ENCODE results near the gene AGER. TPM values are rescaled to one million over a fixed set of nuclear protein-coding genes. Genes with fewer than 3 reads are reported as not detected.

Gene AGER
- total and polyA plus RNA-seq, 9 of the 15 experiments (the other 6 are each of a cell fraction or from before 2014, with no cell fraction given), result 1.2 to 11.5 (median 4.1) TPM

DNA sequence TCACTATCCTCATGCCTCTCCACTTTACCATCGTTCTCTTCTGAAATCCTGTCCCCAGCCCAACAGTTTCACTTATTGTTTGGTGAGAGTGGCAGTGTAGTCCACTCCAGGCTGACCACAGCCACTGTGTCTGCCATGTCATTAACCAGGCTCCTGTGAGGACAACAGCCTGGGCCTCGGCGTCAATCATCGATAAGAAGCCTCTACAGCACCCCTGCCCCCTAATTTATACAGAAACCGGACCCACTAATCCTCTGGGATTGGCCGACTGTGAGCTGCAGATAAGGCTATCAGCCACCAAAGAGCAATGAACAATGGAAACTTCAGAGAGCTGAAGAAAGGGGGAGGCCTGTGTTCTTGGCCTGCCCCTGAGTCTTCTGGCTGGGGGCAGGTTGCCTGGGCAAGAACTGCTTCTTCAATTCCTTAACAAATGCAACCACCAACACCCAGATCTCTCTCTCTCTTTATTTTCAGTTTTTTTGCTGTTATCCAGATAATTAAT, 16.2 kb downstream of the AGER start (continued):
- TF ChIP-seq LCOR (CRISPR knock-in tag; IDR thresholded peaks at IDR 0.05), result 0 out of 2 replicates have a peak, but pooled peaks have one; percentile 10
- no peak for TF ChIP-seq RHOXF2B (CRISPR knock-in tag; conservative IDR thresholded peaks at IDR 0.05)
- peak; percentile 90 for TF ChIP-seq KLF16 (IDR thresholded peaks at IDR 0.05)
- peak in 1 of 2 experiments; percentile 74; a peak in 1 of 4 replicates for TF ChIP-seq NONO (IDR thresholded peaks at IDR 0.05; ENCODE audit: low read depth in 2 of 2, low read length in 1 of 2)
- TF ChIP-seq MED1 (CRISPR knock-in tag; IDR thresholded peaks at IDR 0.05; ENCODE audit: borderline replicate concordance), result no peak
- TF ChIP-seq ZFPM2 (CRISPR knock-in tag; IDR thresholded peaks at IDR 0.05), result no peak
- TF ChIP-seq, protein P1, sequence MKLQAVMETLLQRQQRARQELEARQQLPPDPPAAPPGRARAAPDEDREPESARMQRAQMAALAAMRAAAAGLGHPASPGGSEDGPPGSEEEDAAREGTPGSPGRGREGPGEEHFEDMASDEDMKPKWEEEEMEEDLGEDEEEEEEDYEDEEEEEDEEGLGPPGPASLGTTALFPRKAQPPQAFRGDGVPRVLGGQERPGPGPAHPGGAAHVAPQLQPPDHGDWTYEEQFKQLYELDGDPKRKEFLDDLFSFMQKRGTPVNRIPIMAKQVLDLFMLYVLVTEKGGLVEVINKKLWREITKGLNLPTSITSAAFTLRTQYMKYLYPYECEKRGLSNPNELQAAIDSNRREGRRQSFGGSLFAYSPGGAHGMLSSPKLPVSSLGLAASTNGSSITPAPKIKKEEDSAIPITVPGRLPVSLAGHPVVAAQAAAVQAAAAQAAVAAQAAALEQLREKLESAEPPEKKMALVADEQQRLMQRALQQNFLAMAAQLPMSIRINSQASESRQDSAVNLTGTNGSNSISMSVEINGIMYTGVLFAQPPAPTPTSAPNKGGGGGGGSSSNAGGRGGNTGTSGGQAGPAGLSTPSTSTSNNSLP (IDR thresholded peaks at IDR 0.05; ENCODE audit: borderline replicate concordance, low read depth, low read length), result peak; percentile 96
- TF ChIP-seq, protein P2, sequence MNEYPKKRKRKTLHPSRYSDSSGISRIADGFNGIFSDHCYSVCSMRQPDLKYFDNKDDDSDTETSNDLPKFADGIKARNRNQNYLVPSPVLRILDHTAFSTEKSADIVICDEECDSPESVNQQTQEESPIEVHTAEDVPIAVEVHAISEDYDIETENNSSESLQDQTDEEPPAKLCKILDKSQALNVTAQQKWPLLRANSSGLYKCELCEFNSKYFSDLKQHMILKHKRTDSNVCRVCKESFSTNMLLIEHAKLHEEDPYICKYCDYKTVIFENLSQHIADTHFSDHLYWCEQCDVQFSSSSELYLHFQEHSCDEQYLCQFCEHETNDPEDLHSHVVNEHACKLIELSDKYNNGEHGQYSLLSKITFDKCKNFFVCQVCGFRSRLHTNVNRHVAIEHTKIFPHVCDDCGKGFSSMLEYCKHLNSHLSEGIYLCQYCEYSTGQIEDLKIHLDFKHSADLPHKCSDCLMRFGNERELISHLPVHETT (CRISPR knock-in tag; conservative IDR thresholded peaks at IDR 0.05 in 1 of 2, IDR thresholded peaks at IDR 0.05 in 1 of 2), result peak in 1 of 2 experiments; percentile 85; a peak in 2 of 4 replicates
- TF ChIP-seq NRF1 (conservative IDR thresholded peaks at IDR 0.05 in 1 of 2, IDR thresholded peaks at IDR 0.05 in 1 of 2), result peak; percentile 34 to 35; a peak in 2 of 4 replicates
- peak; percentile 93; the same call in 1 of the 2 replicates for TF ChIP-seq NBN (IDR thresholded peaks at IDR 0.05; ENCODE audit: low read depth)
- TF ChIP-seq ZNF253 (CRISPR knock-in tag; conservative IDR thresholded peaks at IDR 0.05), result no peak
- no peak for TF ChIP-seq U2AF2 (optimal IDR thresholded peaks at IDR 0.05; ENCODE audit: low read depth, low read length)
- peak; percentile 52; the same call in 1 of the 2 replicates for TF ChIP-seq NFE2 (IDR thresholded peaks at IDR 0.05; ENCODE audit: low read depth)
- peak; percentile 74 for TF ChIP-seq TBP (optimal IDR thresholded peaks at IDR 0.05; ENCODE audit: low read depth, low read length)
- TF ChIP-seq ZNF589 (CRISPR knock-in tag; IDR thresholded peaks at IDR 0.05; ENCODE audit: low read depth), result peak; percentile 92; the same call in 1 of the 2 replicates
- peak; percentile 73 for TF ChIP-seq CCNT2 (IDR thresholded peaks at IDR 0.05; ENCODE audit: borderline replicate concordance, extremely low read depth, insufficient read length, low read depth, low read length)
- TF ChIP-seq CEBPG (CRISPR knock-in tag; IDR thresholded peaks at IDR 0.05), result no peak
- TF ChIP-seq CEBPG (tag; conservative IDR thresholded peaks at IDR 0.05 in 1 of 2, IDR thresholded peaks at IDR 0.05 in 1 of 2), result no peak
- TF ChIP-seq GATAD2B (IDR thresholded peaks at IDR 0.05; ENCODE audit: borderline replicate concordance), result peak; percentile 95; the same call in 1 of the 2 replicates
- peak; percentile 97 for TF ChIP-seq NCOR1 (IDR thresholded peaks at IDR 0.05)
- TF ChIP-seq NFATC3 (IDR thresholded peaks at IDR 0.05), result peak; percentile 95
- 0 out of 2 replicates have a peak, but pooled peaks have one; percentile 47 for TF ChIP-seq ZNF175 (CRISPR knock-in tag; IDR thresholded peaks at IDR 0.05; ENCODE audit: low read depth)
- TF ChIP-seq ZNF197 (CRISPR knock-in tag; IDR thresholded peaks at IDR 0.05; ENCODE audit: low read depth), result peak; percentile 83; the same call in 1 of the 2 replicates
- TF ChIP-seq CHCHD3 (CRISPR knock-in tag; IDR thresholded peaks at IDR 0.05), result no peak
- TF ChIP-seq EP300 (IDR thresholded peaks at IDR 0.05; ENCODE audit: low read length), result peak; percentile 95
